Sigmoid colon (tissue), 4 donors: ENCODE data around the gene SAMD4A.

Source experiments
- CTCF ChIP-seq, 4 experiments: fragments of 450-650 bp in 3 of 4; fragments of 200-600 bp in 1 of 4; IDR thresholded peaks; one replicate each; pipeline ENCODE4 v1.5.1; 2016 to 2019; ENCODE audit warnings: antibody characterized with exemption in 4 of 4, mild to moderate bottlenecking in 3 of 4, moderate library complexity in 2 of 4
- EP300 ChIP-seq, 4 donors: sonication (generic); formaldehyde crosslinking; IDR thresholded peaks; one replicate each; pipeline ENCODE4 v1.6.1; 2017; ENCODE audit warnings: antibody characterized with exemption in 4 of 4
- POLR2A ChIP-seq, 2 donors: fragments of 450-650 bp; IDR thresholded peaks; one replicate each; pipeline ENCODE4 v1.6.1; 2016; ENCODE audit warnings: antibody characterized with exemption in 2 of 2, mild to moderate bottlenecking in 2 of 2, moderate library complexity in 2 of 2
- POLR2AphosphoS5 ChIP-seq, 4 donors: sonication (generic); formaldehyde crosslinking; IDR thresholded peaks; one replicate each; pipeline ENCODE4 v1.6.1; 2017; ENCODE audit warnings: antibody characterized with exemption in 4 of 4

GRCh38 chr14:54804538-54805041 lies 237.7 kb downstream of the SAMD4A start:
- TF ChIP-seq CTCF (IDR thresholded peaks at IDR 0.05) (no peak), POLR2AphosphoS5 (IDR thresholded peaks at IDR 0.05) (no peak), POLR2A (IDR thresholded peaks at IDR 0.05) (no peak), EP300 (IDR thresholded peaks at IDR 0.05) (no peak)
